Breast epithelium (tissue), 3 donors: ENCODE data around the gene IQCE.

ENCODE experiments used
- CTCF ChIP-seq, 3 donors: fragments of 450-650 bp; IDR thresholded peaks; one replicate each; pipeline ENCODE4 v1.5.1; 2016 to 2017; ENCODE audit warnings: antibody characterized with exemption in 3 of 3, mild to moderate bottlenecking in 3 of 3, moderate library complexity in 3 of 3
- POLR2A ChIP-seq: fragments of 450-650 bp; IDR thresholded peaks from one replicate; pipeline ENCODE4 v1.6.1; 2016; ENCODE audit warnings: antibody characterized with exemption, mild to moderate bottlenecking, moderate library complexity
- POLR2AphosphoS5 ChIP-seq, 3 donors: sonication (generic); formaldehyde crosslinking; IDR thresholded peaks; one replicate each; pipeline ENCODE4 v1.6.1; 2017; ENCODE audit warnings: antibody characterized with exemption in 3 of 3

- TF ChIP-seq CTCF (IDR thresholded peaks at IDR 0.05) (no peak), POLR2AphosphoS5 (IDR thresholded peaks at IDR 0.05) (peak in 1 of 3 donors; percentile 68), POLR2A (no peak)
These were observed 39.5 kb upstream of the IQCE start, which contains the start of gene LFNG for GRCh38 chr7:2519119-2519930.
